Heart right ventricle (tissue), 16 donors: ENCODE measurements around the gene IL1RL2. TPM values are rescaled to one million over a fixed set of nuclear protein-coding genes. Genes with fewer than 3 reads are reported as not detected.

Source experiments
- ATAC-seq, 8 donors: fragments of 200-7000 bp; cut with Tn5 transposase; one replicate each; pipeline ENCODE4 v1.9.1; 2020; ENCODE audit warnings: mild to moderate bottlenecking in 8 of 8, moderate library complexity in 8 of 8, moderate number of reproducible peaks in 1 of 8
- DNase-seq, 2 donors: peaks; one replicate each; pipeline ENCODE4 v3.0.0-alpha.2; 2020
- H3K27ac ChIP-seq, 10 donors: fragments of 200-600 bp; sonication (generic) in 2 of 10; one replicate each; pipeline versions ENCODE4 v1.5.0 to v1.8.0; 2020 to 2022; ENCODE audit warnings: mild to moderate bottlenecking in 3 of 10
- H3K27me3 ChIP-seq, 7 donors: fragments of 200-600 bp; one replicate each; pipeline ENCODE4 v1.8.0; 2021 to 2022; ENCODE audit warnings: mild to moderate bottlenecking in 2 of 7
- H3K36me3 ChIP-seq, 9 donors: fragments of 200-600 bp; sonication (generic) in 1 of 9; one replicate each; pipeline versions ENCODE4 v1.5.0 to v1.8.0; 2020 to 2022; ENCODE audit warnings: mild to moderate bottlenecking in 2 of 9
- H3K4me1 ChIP-seq, 9 donors: fragments of 200-600 bp; sonication (generic) in 1 of 9; one replicate each; pipeline versions ENCODE4 v1.5.0 to v1.8.0; 2020 to 2022; ENCODE audit warnings: mild to moderate bottlenecking in 4 of 9
- H3K4me3 ChIP-seq, 10 donors: fragments of 200-600 bp; sonication (generic) in 2 of 10; one replicate each; pipeline versions ENCODE4 v1.5.0 to v1.8.0; 2020 to 2022; ENCODE audit warnings: mild to moderate bottlenecking in 7 of 10, moderate library complexity in 2 of 10
- H3K9me3 ChIP-seq, 11 donors: fragments of 200-600 bp in 10 of 11; sonication (generic) in 2 of 11; one replicate each; pipeline versions ENCODE4 v1.5.0 to v1.8.0; 2013 to 2022; ENCODE audit warnings: mild to moderate bottlenecking in 2 of 11, control low read depth in 1 of 11, moderate library complexity in 1 of 11
- WGBS, 2 donors: extraction: QIAGEN DNeasy Blood & Tissue Kit; methylation state at CpG; one replicate each; pipeline ENCODE4 v1.1.7; 2013; ENCODE audit warnings: inconsistent platforms in 1 of 2; 5-methylcytosine and 5-hydroxymethylcytosine counted together
- intact Hi-C, 10 donors: fragments of 100-400 bp; cut with DNase I; formaldehyde crosslinking; loops; one replicate each; pipeline versions ENCODE4 v1.11.1 to v1.14.2; 2022
- polyA plus RNA-seq, 2 donors: library from polyadenylated mRNA; stranded (reverse); fragments of 200-250 nt; gene quantifications; one replicate each; pipeline ENCODE4 v1.2.3, GENCODE V29; 2013
- total RNA-seq, 10 donors: library from RNA; stranded (reverse); fragmentation: NEBNext Ultra II Directional in 3 of 10; extraction: Animal tissue kit (Norgen Biotek cat#: 25700) in 3 of 10; gene quantifications; one replicate each; pipeline versions ENCODE4 v1.2.1 to v1.2.4, GENCODE V29; 2021 to 2023
- TF ChIP-seq, protein P1 (sequence below), 9 donors: fragments of 200-600 bp; sonication (generic) in 2 of 9; IDR thresholded peaks; one replicate each; pipeline versions ENCODE4 v1.5.0 to v1.8.0; 2021 to 2022; ENCODE audit warnings: antibody characterized with exemption in 9 of 9, mild to moderate bottlenecking in 5 of 9, moderate library complexity in 1 of 9
- donor health status: Arrhythmogenic right ventricular cardiomyopathy.
- donor health status: ischemic (EF 13 %, LVEDD 7.1; RV severe dilation, severe dysfunction).
- donor health status: healthy with polysubstance abuse.
- donor health status: DM: no; HTN: yes; CAD: no.
- donor health status: DM: no; HTN: no; CAD: no.
- donor health status: ischemic (EF 25% LVEDD 6.9; RV normal size, moderate dysfunction).
- donor health status: ischemic (EF 25% LVEDD 5.7; RV mildly dilated, moderate dysfunction).
- donor health status: healthy.
- donor health status: DM: yes; HTN: yes; CAD: no.
- donor health status: Ischemic cardiomyopathy.
- donor health status: ischemic (EF 35%, LVEDD 5.7; RV mildly dilated, moderate dysfunction).
- donor health status: nonischemic (EF 11% LVEDD 7.7; RV severe dilation, severe dysfunction).
- donor health status: DM: yes; HTN: yes; CAD: no.
- donor health status: PGD.
- donor health status: ischemic (EF 29% LVEDD 5.4; RV normal size, mild dysfunction).
- donor health status: nonischemic (EF 23%, LVEDD 6.1; RV moderate dilation, normal function).

IL1RL2 gene
- total and polyA plus RNA-seq, 12 donors: 0.11 to 0.92 (median 0.29) TPM; not detected in 5

- H3K9me3 ChIP-seq: no peaks in the 10 kb centered on the region
- H3K27me3 ChIP-seq: peaks cover 0 to 6% (median 0%) of the 10 kb centered on the region in 7 donors
- H3K27ac ChIP-seq: no peak overlapping the region
- DNase-seq (no peak), ATAC-seq (no peak)
- 88 to 97% methylated on average over 11 of the region's 11 CpGs for WGBS, 2 donors
- no peaks in the 10 kb centered on the region for H3K36me3 ChIP-seq
- TF ChIP-seq, protein P1, sequence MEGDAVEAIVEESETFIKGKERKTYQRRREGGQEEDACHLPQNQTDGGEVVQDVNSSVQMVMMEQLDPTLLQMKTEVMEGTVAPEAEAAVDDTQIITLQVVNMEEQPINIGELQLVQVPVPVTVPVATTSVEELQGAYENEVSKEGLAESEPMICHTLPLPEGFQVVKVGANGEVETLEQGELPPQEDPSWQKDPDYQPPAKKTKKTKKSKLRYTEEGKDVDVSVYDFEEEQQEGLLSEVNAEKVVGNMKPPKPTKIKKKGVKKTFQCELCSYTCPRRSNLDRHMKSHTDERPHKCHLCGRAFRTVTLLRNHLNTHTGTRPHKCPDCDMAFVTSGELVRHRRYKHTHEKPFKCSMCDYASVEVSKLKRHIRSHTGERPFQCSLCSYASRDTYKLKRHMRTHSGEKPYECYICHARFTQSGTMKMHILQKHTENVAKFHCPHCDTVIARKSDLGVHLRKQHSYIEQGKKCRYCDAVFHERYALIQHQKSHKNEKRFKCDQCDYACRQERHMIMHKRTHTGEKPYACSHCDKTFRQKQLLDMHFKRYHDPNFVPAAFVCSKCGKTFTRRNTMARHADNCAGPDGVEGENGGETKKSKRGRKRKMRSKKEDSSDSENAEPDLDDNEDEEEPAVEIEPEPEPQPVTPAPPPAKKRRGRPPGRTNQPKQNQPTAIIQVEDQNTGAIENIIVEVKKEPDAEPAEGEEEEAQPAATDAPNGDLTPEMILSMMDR (IDR thresholded peaks at IDR 0.05): no peak
- intact Hi-C loops: loop anchor here in 3 of 10 donors (5.0 to 10.0 kb wide), 3 partner anchors 50 to 62 kb away; partner anchors contain the start of gene IL1RL2 (in 2 of the 3)
- H3K4me1 ChIP-seq: peaks cover 0 to 34% (median 20%) of the 10 kb centered on the region in 9 donors
- H3K4me3 ChIP-seq: no peak overlapping the region
Observed at GRCh38 chr2:102237176-102237575, 50.4 kb downstream of the IL1RL2 start.

GRCh38 chr2:102238039-102238756, 51.4 kb downstream of the IL1RL2 start:
- TF ChIP-seq, protein P1 (IDR thresholded peaks at IDR 0.05): no peak
- Histone ChIP-seq H3K27me3 (peaks cover 0 to 6% (median 0%) of the 10 kb centered on the region in 7 donors), H3K4me1 (peaks cover 0 to 34% (median 20%) of the 10 kb centered on the region in 9 donors), H3K27ac (peak overlapping the region in 8 of 10 donors; percentile 13 to 87 (median 59)), H3K9me3 (no peaks in the 10 kb centered on the region), H3K36me3 (no peaks in the 10 kb centered on the region), H3K4me3 (no peak overlapping the region)
- intact Hi-C loops: loop anchor here in 3 of 10 donors (5.0 to 10.0 kb wide), 3 partner anchors 51 to 63 kb away; partner anchors contain the start of gene IL1RL2 (in 2 of the 3)
- ATAC-seq (peak in 7 of 8 donors; percentile 16 to 61 (median 23)), DNase-seq (no peak)
- 66 to 77% methylated on average over 10 of the region's 10 CpGs for WGBS, 2 donors

DNA sequence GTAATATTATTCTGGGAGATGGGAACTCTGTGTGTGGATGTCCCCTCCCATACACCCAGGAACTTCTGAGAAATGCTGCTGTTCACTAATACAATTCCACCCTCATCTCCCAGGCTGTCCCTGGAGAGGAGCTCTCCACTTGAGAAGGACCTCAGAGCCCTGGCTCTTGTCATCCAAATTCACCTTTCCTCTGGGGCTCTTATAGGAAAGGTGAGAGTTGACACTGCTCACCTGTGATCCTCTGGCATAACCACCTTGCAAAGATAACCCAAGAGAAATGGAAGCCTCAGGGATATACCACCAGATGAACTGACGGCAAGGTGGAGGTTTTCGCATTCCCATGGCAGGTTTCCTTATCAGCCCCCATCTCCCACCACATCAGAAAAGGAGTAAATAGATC, 52.0 kb downstream of the IL1RL2 start:
- 96% methylated on average over 2 of the region's 2 CpGs for whole genome bisulfite sequencing, 2 donors
- DNase-seq (no peak), ATAC-seq (no peak)
- intact Hi-C loops: loop anchor here in 3 of 10 donors (5.0 to 10.0 kb wide), 3 partner anchors 51 to 64 kb away; partner anchors contain the start of gene IL1RL2 (in 2 of the 3)
- Histone ChIP-seq H3K4me1 (peaks cover 0 to 34% (median 20%) of the 10 kb centered on the region in 9 donors), H3K36me3 (no peaks in the 10 kb centered on the region), H3K9me3 (no peaks in the 10 kb centered on the region), H3K27ac (peak overlapping the region in 8 of 10 donors; percentile 13 to 87 (median 59)), H3K27me3 (peaks cover 0 to 6% (median 0%) of the 10 kb centered on the region in 7 donors), H3K4me3 (no peak overlapping the region)
- TF ChIP-seq, protein P1 (IDR thresholded peaks at IDR 0.05): no peak

- TF ChIP-seq, protein P1 (IDR thresholded peaks at IDR 0.05): no peak
- no peak for DNase-seq
- intact Hi-C loops: loop anchor here in 3 of 10 donors (5.0 to 10.0 kb wide), 3 partner anchors 52 to 65 kb away; partner anchors contain the start of gene IL1RL2 (in 2 of the 3)
- Histone ChIP-seq H3K9me3 (no peaks in the 10 kb centered on the region), H3K27me3 (peaks cover 0 to 6% (median 0%) of the 10 kb centered on the region in 7 donors), H3K4me3 (no peak overlapping the region), H3K36me3 (no peaks in the 10 kb centered on the region), H3K27ac (peak overlapping the region in 7 of 10 donors; percentile 48 to 88 (median 73)), H3K4me1 (peaks cover 0 to 34% (median 20%) of the 10 kb centered on the region in 9 donors)
- 97 to 100% methylated on average over 7 of the region's 7 CpGs for WGBS, 2 donors
- no peak for ATAC-seq
Observed at GRCh38 chr2:102239344-102239743, 52.5 kb downstream of the IL1RL2 start.
